Suprapubic skin (tissue), 4 donors: ENCODE measurements around the gene RASA3. TPM values are rescaled to one million over a fixed set of nuclear protein-coding genes. Genes with fewer than 3 reads are reported as not detected.

Source experiments
- DNase-seq, 2 donors: peaks; one replicate each; pipeline ENCODE4 v3.0.0-alpha.2; 2019; ENCODE audit warnings: low spot score in 2 of 2
- H3K27ac ChIP-seq: fragments of 200-600 bp; sonication (generic); one replicate; pipeline ENCODE4 v1.5.1; 2019
- H3K27me3 ChIP-seq: fragments of 200-600 bp; sonication (generic); one replicate; pipeline ENCODE4 v1.5.1; 2019
- H3K36me3 ChIP-seq: fragments of 200-600 bp; sonication (generic); one replicate; pipeline ENCODE4 v1.5.1; 2019
- H3K4me1 ChIP-seq: fragments of 200-600 bp; sonication (generic); one replicate; pipeline ENCODE4 v1.5.1; 2019
- H3K4me3 ChIP-seq: fragments of 200-600 bp; sonication (generic); one replicate; pipeline ENCODE4 v1.5.1; 2019; ENCODE audit warnings: mild to moderate bottlenecking
- H3K9me3 ChIP-seq: fragments of 200-600 bp; sonication (generic); one replicate; pipeline ENCODE4 v1.5.1; 2019
- CTCF ChIP-seq, 2 donors: fragments of 200-600 bp in 1 of 2; fragments of 450-650 bp in 1 of 2; sonication (generic) in 1 of 2; IDR thresholded peaks; one replicate each; pipeline ENCODE4 v1.5.1; 2016 to 2019; ENCODE audit warnings: antibody characterized with exemption in 2 of 2, mild to moderate bottlenecking in 1 of 2, moderate library complexity in 1 of 2
- EP300 ChIP-seq: sonication (generic); formaldehyde crosslinking; IDR thresholded peaks from one replicate; pipeline ENCODE4 v1.6.1; 2017; ENCODE audit warnings: antibody characterized with exemption
- POLR2A ChIP-seq, 2 donors: fragments of 450-650 bp; IDR thresholded peaks; one replicate each; pipeline ENCODE4 v1.6.1; 2017; ENCODE audit warnings: antibody characterized with exemption in 2 of 2, mild to moderate bottlenecking in 2 of 2, moderate library complexity in 2 of 2
- POLR2AphosphoS5 ChIP-seq, 3 donors: sonication (generic); formaldehyde crosslinking; IDR thresholded peaks; one replicate each; pipeline ENCODE4 v1.6.1; 2017; ENCODE audit warnings: antibody characterized with exemption in 3 of 3
- WGBS: methylation state at CpG from one replicate; pipeline ENCODE4 v1.1.5; 2018; 5-methylcytosine and 5-hydroxymethylcytosine counted together
- total RNA-seq, 4 donors: library from RNA; depleted of rRNA; stranded (reverse); fragments of >200 nt; gene quantifications; one replicate each; pipeline ENCODE4 v1.1.0, GENCODE V29; 2016

Gene RASA3
- total RNA-seq, 4 donors from 2014 or later: 15.3 to 37.1 (median 16.4) TPM

GRCh38 chr13:114102521-114103288, 29.7 kb downstream of the RASA3 start:
- no peaks in the 10 kb centered on the region for H3K27me3 ChIP-seq
- TF ChIP-seq EP300 (no peak), CTCF (IDR thresholded peaks at IDR 0.05) (no peak), POLR2A (IDR thresholded peaks at IDR 0.05) (no peak), POLR2AphosphoS5 (IDR thresholded peaks at IDR 0.05) (no peak)
- 89% methylated on average over 11 of the region's 29 CpGs for WGBS
- H3K4me3 ChIP-seq: no peak overlapping the region
- H3K36me3 ChIP-seq: no peaks in the 10 kb centered on the region
- H3K4me1 ChIP-seq: peaks cover 26% of the 10 kb centered on the region
- peak; percentile 62 to 71 for DNase-seq
- H3K9me3 ChIP-seq: no peaks in the 10 kb centered on the region
- H3K27ac ChIP-seq: no peak overlapping the region

GRCh38 chr13:114102131-114102520, 30.3 kb downstream of the RASA3 start:
- WGBS: 89% methylated on average over 18 of the region's 18 CpGs
- no peak overlapping the region for H3K4me3 ChIP-seq
- H3K9me3 ChIP-seq: no peaks in the 10 kb centered on the region
- TF ChIP-seq EP300: no peak
- TF ChIP-seq POLR2AphosphoS5 (IDR thresholded peaks at IDR 0.05): no peak
- TF ChIP-seq POLR2A (IDR thresholded peaks at IDR 0.05): no peak
- TF ChIP-seq CTCF (IDR thresholded peaks at IDR 0.05): no peak
- H3K27ac ChIP-seq: no peak overlapping the region
- DNase-seq: peak; percentile 42 to 65
- peaks cover 31% of the 10 kb centered on the region for H3K4me1 ChIP-seq
- no peaks in the 10 kb centered on the region for H3K27me3 ChIP-seq
- no peaks in the 10 kb centered on the region for H3K36me3 ChIP-seq

GRCh38 chr13:114101358-114102130, 30.9 kb downstream of the RASA3 start:
- TF ChIP-seq POLR2A (IDR thresholded peaks at IDR 0.05) (no peak), EP300 (no peak), POLR2AphosphoS5 (IDR thresholded peaks at IDR 0.05) (no peak), CTCF (IDR thresholded peaks at IDR 0.05) (no peak)
- Histone ChIP-seq H3K36me3 (no peaks in the 10 kb centered on the region), H3K27ac (peak overlapping the region; percentile 37), H3K27me3 (no peaks in the 10 kb centered on the region), H3K4me1 (peaks cover 31% of the 10 kb centered on the region), H3K4me3 (no peak overlapping the region), H3K9me3 (no peaks in the 10 kb centered on the region)
- DNase-seq: peak; percentile 74 to 77
- 88% methylated on average over 13 of the region's 27 CpGs for WGBS

- WGBS: 75% methylated on average over 29 of the region's 29 CpGs
- peaks cover 31% of the 10 kb centered on the region for H3K4me1 ChIP-seq
Measured at GRCh38 chr13:114100446-114101357, 31.7 kb downstream of the RASA3 start.

More at GRCh38 chr13:114100446-114101357, 31.7 kb downstream of the RASA3 start:
- no peak overlapping the region for H3K4me3 ChIP-seq
- H3K27ac ChIP-seq: peak overlapping the region; percentile 37
- H3K9me3 ChIP-seq: no peaks in the 10 kb centered on the region
- no peaks in the 10 kb centered on the region for H3K27me3 ChIP-seq
- no peaks in the 10 kb centered on the region for H3K36me3 ChIP-seq
- TF ChIP-seq POLR2A (IDR thresholded peaks at IDR 0.05): no peak
- no peak for TF ChIP-seq POLR2AphosphoS5 (IDR thresholded peaks at IDR 0.05)
- no peak for TF ChIP-seq EP300
- no peak for TF ChIP-seq CTCF (IDR thresholded peaks at IDR 0.05)
- peak; percentile 56 to 81 for DNase-seq
